ENCODE data around the gene METTL25B. TPM values are rescaled to one million over a fixed set of nuclear protein-coding genes. Genes with fewer than 3 reads are reported as not detected.

METTL25B gene
- total and polyA plus RNA-seq, 3 experiments from 2014 or later = 4.2 to 29.7 (median 29.6) TPM

- H3K4me3 Mint-ChIP-seq = no peak overlapping the region
- ChIA-PET CTCF (interaction anchor here (0.7 to 10.4 kb wide), 8 partner anchors 12 to 92 kb away, joined by 3 to 92 read pairs (median 6); partner anchors contain the start of genes HDGF, ISG20L2, METTL25B and MRPL24), POLR2A (interaction anchor here (0.7 to 3.3 kb wide), 5 partner anchors 16 to 160 kb away, joined by 3 to 42 read pairs (median 16); partner anchors contain the start of genes HDGF, ISG20L2, METTL25B and MRPL24)
- Histone ChIP-seq H3K4me3 (ENCODE audit: low read length) (peak overlapping the region; percentile 85), H3K27ac (ENCODE audit: low read depth, low read length) (peak overlapping the region; percentile 97), H3K9me3 (ENCODE audit: low read length) (no peaks in the 10 kb centered on the region), H3K4me1 (ENCODE audit: insufficient read depth, low read length) (peaks cover 49% of the 10 kb centered on the region), H3K27me3 (ENCODE audit: insufficient read depth, low read length, poor library complexity, severe bottlenecking) (no peaks in the 10 kb centered on the region), H3K36me3 (ENCODE audit: insufficient read depth, low read length) (peaks cover 12% of the 10 kb centered on the region)
- H3K9me3 Mint-ChIP-seq = no peaks in the 10 kb centered on the region
- peak in 3 of 5 donors; percentile 31 to 65 (median 31) for DNase-seq
- peak overlapping the region in 1 of 8 donors; percentile 85 for H3K27ac Mint-ChIP-seq
- H3K27me3 Mint-ChIP-seq = peaks cover 0 to 1% of the 10 kb centered on the region in 2 donors
- H3K4me1 Mint-ChIP-seq = peaks cover 35 to 53% (median 45%) of the 10 kb centered on the region in 3 donors
- H3K36me3 Mint-ChIP-seq = peaks cover 4 to 35% (median 4%) of the 10 kb centered on the region in 3 donors
Measured at GRCh38 chr1:156767879-156768604, 39.8 kb downstream of the METTL25B start.

GRCh38 chr1:156768610-156769295, 40.5 kb downstream of the METTL25B start:
- H3K4me1 Mint-ChIP-seq = peaks cover 41 to 61% (median 52%) of the 10 kb centered on the region in 3 donors

GRCh38 chr1:156772222-156772621, 44.0 kb downstream of the METTL25B start:
- POLR2A ChIA-PET = no interaction called here
- CTCF ChIA-PET = interaction anchor here (2.6 to 10.4 kb wide), 2 partner anchors 45 to 88 kb away, joined by 7 to 92 read pairs; partner anchors contain the start of genes ISG20L2, METTL25B and NTRK1
- Mint-ChIP-seq H3K4me3 (peak overlapping the region in 1 of 7 donors; percentile 64), H3K36me3 (peaks cover 4 to 52% (median 7%) of the 10 kb centered on the region in 3 donors), H3K9me3 (no peaks in the 10 kb centered on the region), H3K27me3 (peaks cover 0 to 1% of the 10 kb centered on the region in 2 donors), H3K4me1 (peaks cover 57 to 76% (median 71%) of the 10 kb centered on the region in 3 donors), H3K27ac (peak overlapping the region in 1 of 8 donors; percentile 68)
- Histone ChIP-seq H3K4me1 (ENCODE audit: insufficient read depth, low read length) (peaks cover 47% of the 10 kb centered on the region), H3K9me3 (ENCODE audit: low read length) (no peaks in the 10 kb centered on the region), H3K4me3 (ENCODE audit: low read length) (no peak overlapping the region), H3K36me3 (ENCODE audit: insufficient read depth, low read length) (peaks cover 12% of the 10 kb centered on the region), H3K27me3 (ENCODE audit: insufficient read depth, low read length, poor library complexity, severe bottlenecking) (no peaks in the 10 kb centered on the region), H3K27ac (ENCODE audit: low read depth, low read length) (no peak overlapping the region)
- DNase-seq = no peak

More at GRCh38 chr1:156768610-156769295, 40.5 kb downstream of the METTL25B start:
- Mint-ChIP-seq H3K9me3 (no peaks in the 10 kb centered on the region), H3K36me3 (peaks cover 4 to 41% (median 4%) of the 10 kb centered on the region in 3 donors), H3K27ac (peak overlapping the region in 1 of 8 donors; percentile 85), H3K27me3 (peaks cover 0 to 1% of the 10 kb centered on the region in 2 donors), H3K4me3 (no peak overlapping the region)
- Histone ChIP-seq H3K27ac (ENCODE audit: low read depth, low read length) (peak overlapping the region; percentile 97), H3K9me3 (ENCODE audit: low read length) (no peaks in the 10 kb centered on the region), H3K27me3 (ENCODE audit: insufficient read depth, low read length, poor library complexity, severe bottlenecking) (no peaks in the 10 kb centered on the region), H3K4me3 (ENCODE audit: low read length) (peak overlapping the region; percentile 85), H3K36me3 (ENCODE audit: insufficient read depth, low read length) (peaks cover 12% of the 10 kb centered on the region), H3K4me1 (ENCODE audit: insufficient read depth, low read length) (peaks cover 51% of the 10 kb centered on the region)
- POLR2A ChIA-PET = interaction anchor here (0.6 to 1.0 kb wide), 2 partner anchors 17 to 40 kb away, joined by 3 to 6 read pairs; partner anchors contain the start of genes HDGF, ISG20L2 and METTL25B
- CTCF ChIA-PET = interaction anchor here (0.7 to 10.4 kb wide), 5 partner anchors 28 to 91 kb away, joined by 3 to 92 read pairs (median 3); partner anchors contain the start of genes ISG20L2, METTL25B and MRPL24
- no peak for DNase-seq

GRCh38 chr1:156772728-156773497, 44.6 kb downstream of the METTL25B start:
- CTCF ChIA-PET = interaction anchor here (0.9 to 10.4 kb wide), 3 partner anchors 13 to 87 kb away, joined by 3 to 92 read pairs (median 7); partner anchors contain the start of genes ISG20L2, METTL25B and NTRK1
- no peaks in the 10 kb centered on the region for H3K9me3 Mint-ChIP-seq

GRCh38 chr1:156773607-156774006, 45.3 kb downstream of the METTL25B start:
- ChIA-PET CTCF (interaction anchor here (10.4 kb wide), 1 partner anchor 47 kb away, joined by 92 read pairs; the partner anchor contains the start of genes ISG20L2 and METTL25B), POLR2A (no interaction called here)
- Mint-ChIP-seq H3K27ac (peak overlapping the region in 4 of 8 donors; percentile 23 to 68 (median 44)), H3K4me3 (peak overlapping the region in 2 of 7 donors; percentile 19 to 32), H3K9me3 (no peaks in the 10 kb centered on the region), H3K4me1 (peaks cover 59 to 82% (median 77%) of the 10 kb centered on the region in 3 donors), H3K27me3 (peaks cover 0 to 1% of the 10 kb centered on the region in 2 donors), H3K36me3 (peaks cover 4 to 55% (median 7%) of the 10 kb centered on the region in 3 donors)
- no peak for DNase-seq
- Histone ChIP-seq H3K4me3 (ENCODE audit: low read length) (no peak overlapping the region), H3K36me3 (ENCODE audit: insufficient read depth, low read length) (peaks cover 12% of the 10 kb centered on the region), H3K27ac (ENCODE audit: low read depth, low read length) (no peak overlapping the region), H3K4me1 (ENCODE audit: insufficient read depth, low read length) (peaks cover 52% of the 10 kb centered on the region), H3K27me3 (ENCODE audit: insufficient read depth, low read length, poor library complexity, severe bottlenecking) (no peaks in the 10 kb centered on the region), H3K9me3 (ENCODE audit: low read length) (no peaks in the 10 kb centered on the region)

More at GRCh38 chr1:156772728-156773497, 44.6 kb downstream of the METTL25B start:
- Mint-ChIP-seq H3K4me1 (peaks cover 62 to 83% (median 78%) of the 10 kb centered on the region in 3 donors), H3K27me3 (peaks cover 0 to 1% of the 10 kb centered on the region in 2 donors), H3K4me3 (peak overlapping the region in 1 of 7 donors; percentile 32), H3K27ac (peak overlapping the region in 5 of 8 donors; percentile 46 to 72 (median 68)), H3K36me3 (peaks cover 4 to 56% (median 7%) of the 10 kb centered on the region in 3 donors)
- H3K27me3 ChIP-seq (ENCODE audit: insufficient read depth, low read length, poor library complexity, severe bottlenecking) = no peaks in the 10 kb centered on the region
- no peak for DNase-seq
- no peaks in the 10 kb centered on the region for H3K9me3 ChIP-seq (ENCODE audit: low read length)
- H3K36me3 ChIP-seq (ENCODE audit: insufficient read depth, low read length) = peaks cover 12% of the 10 kb centered on the region
- peaks cover 54% of the 10 kb centered on the region for H3K4me1 ChIP-seq (ENCODE audit: insufficient read depth, low read length)
- POLR2A ChIA-PET = no interaction called here
- H3K4me3 ChIP-seq (ENCODE audit: low read length) = no peak overlapping the region
- H3K27ac ChIP-seq (ENCODE audit: low read depth, low read length) = no peak overlapping the region

- POLR2A ChIA-PET = no interaction called here
- Mint-ChIP-seq H3K9me3 (no peaks in the 10 kb centered on the region), H3K4me3 (peak overlapping the region in 1 of 7 donors; percentile 15), H3K36me3 (peaks cover 4 to 40% (median 7%) of the 10 kb centered on the region in 3 donors), H3K27ac (peak overlapping the region in 3 of 8 donors; percentile 26 to 69 (median 61)), H3K27me3 (peaks cover 0 to under 1% of the 10 kb centered on the region in 2 donors), H3K4me1 (peaks cover 46 to 63% (median 57%) of the 10 kb centered on the region in 3 donors)
- CTCF ChIA-PET = no interaction called here
- peaks cover 34% of the 10 kb centered on the region for H3K4me1 ChIP-seq (ENCODE audit: insufficient read depth, low read length)
- H3K27ac ChIP-seq (ENCODE audit: low read depth, low read length) = no peak overlapping the region
- no peak overlapping the region for H3K4me3 ChIP-seq (ENCODE audit: low read length)
- no peaks in the 10 kb centered on the region for H3K27me3 ChIP-seq (ENCODE audit: insufficient read depth, low read length, poor library complexity, severe bottlenecking)
- H3K36me3 ChIP-seq (ENCODE audit: insufficient read depth, low read length) = peaks cover 6% of the 10 kb centered on the region
- H3K9me3 ChIP-seq (ENCODE audit: low read length) = no peaks in the 10 kb centered on the region
- DNase-seq = no peak
Measured at GRCh38 chr1:156775799-156776198, 47.5 kb downstream of the METTL25B start.

GRCh38 chr1:156776942-156777341, 48.7 kb downstream of the METTL25B start:
- H3K4me3 ChIP-seq (ENCODE audit: low read length) = no peak overlapping the region
- H3K36me3 ChIP-seq (ENCODE audit: insufficient read depth, low read length) = no peaks in the 10 kb centered on the region
- no peaks in the 10 kb centered on the region for H3K9me3 ChIP-seq (ENCODE audit: low read length)
- H3K27ac Mint-ChIP-seq = peak overlapping the region in 6 of 8 donors; percentile 18 to 76 (median 64)
- no peak for DNase-seq
- H3K4me3 Mint-ChIP-seq = peak overlapping the region in 1 of 7 donors; percentile 51
- H3K27me3 ChIP-seq (ENCODE audit: insufficient read depth, low read length, poor library complexity, severe bottlenecking) = no peaks in the 10 kb centered on the region
- no peak overlapping the region for H3K27ac ChIP-seq (ENCODE audit: low read depth, low read length)
- H3K36me3 Mint-ChIP-seq = peaks cover 0 to 45% (median 11%) of the 10 kb centered on the region in 3 donors
- no peaks in the 10 kb centered on the region for H3K27me3 Mint-ChIP-seq
- peaks cover 48 to 61% (median 59%) of the 10 kb centered on the region in 3 donors for H3K4me1 Mint-ChIP-seq
- peaks cover 27% of the 10 kb centered on the region for H3K4me1 ChIP-seq (ENCODE audit: insufficient read depth, low read length)
- CTCF ChIA-PET = no interaction called here
- H3K9me3 Mint-ChIP-seq = no peaks in the 10 kb centered on the region
- POLR2A ChIA-PET = no interaction called here

All from CD8-positive, alpha-beta memory T cell (primary cell).